NCI-H82 treated with DMSO at 0.1 percent for 48 hours (cell line): ENCODE data around the gene CNTNAP5.

ENCODE experiments used
- DNase-seq: peaks from one replicate; lab custom pipeline; 2025; ENCODE audit not compliant: unreplicated experiment; lab: John Stamatoyannopoulos, UW

The CNTNAP5 gene

GRCh38 chr2:124258140-124258880 lies 233.2 kb downstream of the CNTNAP5 start:
- no peak for DNase-seq

- no peak for DNase-seq
These were observed 236.4 kb downstream of the CNTNAP5 start for GRCh38 chr2:124261456-124261855.

- no peak for DNase-seq
These were observed 239.5 kb downstream of the CNTNAP5 start for GRCh38 chr2:124264551-124265091.

- no peak for DNase-seq
These were observed 242.7 kb downstream of the CNTNAP5 start for GRCh38 chr2:124267794-124268193.

GRCh38 chr2:124269348-124269747 lies 244.3 kb downstream of the CNTNAP5 start:
- DNase-seq = no peak

- no peak for DNase-seq
These were observed 247.3 kb downstream of the CNTNAP5 start for GRCh38 chr2:124272261-124272841.

- no peak for DNase-seq
These were observed 256.5 kb downstream of the CNTNAP5 start for GRCh38 chr2:124281541-124281940.

- DNase-seq = no peak
These were observed 258.0 kb downstream of the CNTNAP5 start for GRCh38 chr2:124283096-124283495.

- no peak for DNase-seq
These were observed 261.1 kb downstream of the CNTNAP5 start for GRCh38 chr2:124286089-124286783.

- no peak for DNase-seq
These were observed 264.0 kb downstream of the CNTNAP5 start for GRCh38 chr2:124289060-124289459.

- DNase-seq = peak; percentile 2
These were observed 264.5 kb downstream of the CNTNAP5 start for GRCh38 chr2:124289615-124290014.

- no peak for DNase-seq
These were observed 271.4 kb downstream of the CNTNAP5 start for GRCh38 chr2:124296470-124296869.

- no peak for DNase-seq
These were observed 276.8 kb downstream of the CNTNAP5 start for GRCh38 chr2:124301915-124302314.

- peak; percentile 43 for DNase-seq
These were observed 283.4 kb downstream of the CNTNAP5 start for GRCh38 chr2:124308319-124309062.

GRCh38 chr2:124309563-124310138 lies 284.6 kb downstream of the CNTNAP5 start:
- no peak for DNase-seq

GRCh38 chr2:124310671-124311070 lies 285.6 kb downstream of the CNTNAP5 start:
- no peak for DNase-seq

- no peak for DNase-seq
These were observed 289.0 kb downstream of the CNTNAP5 start for GRCh38 chr2:124314084-124314483.

- DNase-seq = no peak
These were observed 290.3 kb downstream of the CNTNAP5 start for GRCh38 chr2:124315221-124315880.

- no peak for DNase-seq
These were observed 291.0 kb downstream of the CNTNAP5 start for GRCh38 chr2:124316133-124316532.

GRCh38 chr2:124316881-124317605 lies 292.0 kb downstream of the CNTNAP5 start:
- DNase-seq = no peak
